Activated T-helper 2 cell treated with anti-CD3 and anti-CD28 coated beads, Interferon-gamma antibody, Interleukin-2, Interleukin-4, amounts not matched to agents 10 μg/mL and 5 μg/mL and 100 μg/mL, durations not matched to agents 14 hours and 24 hours and 36 hours (primary cell): ENCODE measurements around the gene ZFP92. TPM values are rescaled to one million over a fixed set of nuclear protein-coding genes. Genes with fewer than 3 reads are reported as not detected.

Source experiments
- DNase-seq: peaks from one replicate; pipeline ENCODE4 v3.0.0; 2021; ENCODE audit warnings: low spot score
- H3K27ac Mint-ChIP-seq: one replicate; pipeline ENCODE4 v1.8.0; 2021; ENCODE audit warnings: mixed read lengths
- H3K27me3 Mint-ChIP-seq: one replicate; pipeline ENCODE4 v1.8.0; 2021; ENCODE audit warnings: low read depth, mixed read lengths
- H3K36me3 Mint-ChIP-seq: one replicate; pipeline ENCODE4 v1.8.0; 2021; ENCODE audit warnings: low read depth, mixed read lengths
- H3K4me1 Mint-ChIP-seq: one replicate; pipeline ENCODE4 v1.8.0; 2021; ENCODE audit warnings: low read depth, mixed read lengths
- H3K4me3 Mint-ChIP-seq: one replicate; pipeline ENCODE4 v1.8.0; 2021; ENCODE audit warnings: low read depth, mild to moderate bottlenecking, moderate library complexity, mixed read lengths
- H3K9me3 Mint-ChIP-seq: one replicate; pipeline ENCODE4 v1.8.0; 2021; ENCODE audit warnings: mixed read lengths
- intact Hi-C: fragments of 100-400 bp; cut with micrococcal nuclease; formaldehyde crosslinking; loops from one replicate; pipeline ENCODE4 v1.15.1; 2023
- total RNA-seq: library from RNA; stranded (reverse); gene quantifications from 2 replicates; pipeline ENCODE4 v1.2.3, GENCODE V29; 2022

Gene ZFP92
- total RNA-seq, 1 donor from 2014 or later: 2.1 TPM

GRCh38 chrX:153406903-153407302 is 4.4 kb upstream of the ZFP92 start:
- peaks cover 3% of the 10 kb centered on the region for H3K4me1 Mint-ChIP-seq
- peaks cover 8% of the 10 kb centered on the region for H3K27me3 Mint-ChIP-seq
- no peaks in the 10 kb centered on the region for H3K9me3 Mint-ChIP-seq
- H3K36me3 Mint-ChIP-seq: no peaks in the 10 kb centered on the region
- intact Hi-C loops: no loop called here
- no peak overlapping the region for H3K4me3 Mint-ChIP-seq
- H3K27ac Mint-ChIP-seq: no peak overlapping the region
- DNase-seq: no peak

- intact Hi-C loops: no loop called here
- Mint-ChIP-seq H3K27ac (no peak overlapping the region), H3K36me3 (no peaks in the 10 kb centered on the region), H3K4me1 (peaks cover 9% of the 10 kb centered on the region), H3K9me3 (no peaks in the 10 kb centered on the region), H3K27me3 (peaks cover 8% of the 10 kb centered on the region), H3K4me3 (no peak overlapping the region)
- DNase-seq: no peak
Measured at GRCh38 chrX:153407736-153408135, 3.5 kb upstream of the ZFP92 start.

- Mint-ChIP-seq H3K27me3 (peaks cover 4% of the 10 kb centered on the region), H3K4me3 (no peak overlapping the region), H3K36me3 (no peaks in the 10 kb centered on the region), H3K9me3 (no peaks in the 10 kb centered on the region), H3K27ac (no peak overlapping the region), H3K4me1 (peaks cover 9% of the 10 kb centered on the region)
- no peak for DNase-seq
- intact Hi-C loops: no loop called here
Measured at GRCh38 chrX:153408221-153408721, 3.0 kb upstream of the ZFP92 start.

- no peaks in the 10 kb centered on the region for H3K9me3 Mint-ChIP-seq
- intact Hi-C loops: no loop called here
- no peak for DNase-seq
- H3K4me3 Mint-ChIP-seq: no peak overlapping the region
- H3K27me3 Mint-ChIP-seq: peaks cover 2% of the 10 kb centered on the region
- H3K36me3 Mint-ChIP-seq: no peaks in the 10 kb centered on the region
- H3K4me1 Mint-ChIP-seq: peaks cover 9% of the 10 kb centered on the region
- H3K27ac Mint-ChIP-seq: no peak overlapping the region
Measured at GRCh38 chrX:153408871-153409351, 2.4 kb upstream of the ZFP92 start.

GRCh38 chrX:153409414-153410101 is 1.7 kb upstream of the ZFP92 start:
- no peak for DNase-seq
- Mint-ChIP-seq H3K36me3 (no peaks in the 10 kb centered on the region), H3K9me3 (no peaks in the 10 kb centered on the region), H3K27ac (no peak overlapping the region), H3K27me3 (peaks cover 2% of the 10 kb centered on the region), H3K4me1 (peaks cover 9% of the 10 kb centered on the region), H3K4me3 (no peak overlapping the region)
- intact Hi-C loops: loop anchor here (5.0 kb wide), 1 partner anchor 377 kb away; no protein-coding TSS in a partner anchor

- Mint-ChIP-seq H3K9me3 (no peaks in the 10 kb centered on the region), H3K27ac (no peak overlapping the region), H3K4me1 (peaks cover 9% of the 10 kb centered on the region), H3K36me3 (no peaks in the 10 kb centered on the region), H3K4me3 (no peak overlapping the region), H3K27me3 (peaks cover 2% of the 10 kb centered on the region)
- intact Hi-C loops: loop anchor here (5.0 kb wide), 1 partner anchor 378 kb away; no protein-coding TSS in a partner anchor
- no peak for DNase-seq
Measured at GRCh38 chrX:153410373-153410772, 899 bp upstream of the ZFP92 start.

- H3K4me3 Mint-ChIP-seq: peak overlapping the region; percentile 66
- H3K9me3 Mint-ChIP-seq: no peaks in the 10 kb centered on the region
- no peak for DNase-seq
- intact Hi-C loops: loop anchor here (5.0 kb wide), 1 partner anchor 379 kb away; no protein-coding TSS in a partner anchor
- H3K27ac Mint-ChIP-seq: no peak overlapping the region
- H3K36me3 Mint-ChIP-seq: no peaks in the 10 kb centered on the region
- H3K27me3 Mint-ChIP-seq: peaks cover 2% of the 10 kb centered on the region
- H3K4me1 Mint-ChIP-seq: peaks cover 9% of the 10 kb centered on the region
Measured at GRCh38 chrX:153410888-153411254, 401 bp upstream of the ZFP92 start.

- H3K27ac Mint-ChIP-seq: no peak overlapping the region
Measured at GRCh38 chrX:153411988-153412574, 809 bp downstream of the ZFP92 start.

GRCh38 chrX:153412746-153413720 is 1.8 kb downstream of the ZFP92 start:
- Mint-ChIP-seq H3K4me3 (no peak overlapping the region), H3K4me1 (peaks cover 9% of the 10 kb centered on the region), H3K36me3 (no peaks in the 10 kb centered on the region), H3K27ac (no peak overlapping the region), H3K27me3 (peaks cover 2% of the 10 kb centered on the region), H3K9me3 (no peaks in the 10 kb centered on the region)
- intact Hi-C loops: loop anchor here (5.0 kb wide), 1 partner anchor 381 kb away; no protein-coding TSS in a partner anchor
- no peak for DNase-seq

More at GRCh38 chrX:153411988-153412574, 809 bp downstream of the ZFP92 start:
- H3K36me3 Mint-ChIP-seq: no peaks in the 10 kb centered on the region
- H3K4me1 Mint-ChIP-seq: peaks cover 9% of the 10 kb centered on the region
- intact Hi-C loops: loop anchor here (5.0 kb wide), 1 partner anchor 380 kb away; no protein-coding TSS in a partner anchor
- no peaks in the 10 kb centered on the region for H3K9me3 Mint-ChIP-seq
- H3K27me3 Mint-ChIP-seq: peaks cover 2% of the 10 kb centered on the region
- H3K4me3 Mint-ChIP-seq: peak overlapping the region; percentile 71
- DNase-seq: no peak

- Mint-ChIP-seq H3K27me3 (peaks cover 2% of the 10 kb centered on the region), H3K27ac (no peak overlapping the region), H3K4me3 (no peak overlapping the region), H3K4me1 (peaks cover 9% of the 10 kb centered on the region), H3K9me3 (no peaks in the 10 kb centered on the region), H3K36me3 (no peaks in the 10 kb centered on the region)
- intact Hi-C loops: loop anchor here (5.0 kb wide), 1 partner anchor 381 kb away; no protein-coding TSS in a partner anchor
- DNase-seq: no peak
Measured at GRCh38 chrX:153413731-153414130, 2.5 kb downstream of the ZFP92 start.

- Mint-ChIP-seq H3K4me1 (peaks cover 9% of the 10 kb centered on the region), H3K27ac (no peak overlapping the region), H3K27me3 (peaks cover 2% of the 10 kb centered on the region), H3K9me3 (no peaks in the 10 kb centered on the region), H3K36me3 (no peaks in the 10 kb centered on the region), H3K4me3 (no peak overlapping the region)
- intact Hi-C loops: loop anchor here (5.0 kb wide), 1 partner anchor 383 kb away; no protein-coding TSS in a partner anchor
- no peak for DNase-seq
Measured at GRCh38 chrX:153414856-153415510, 3.7 kb downstream of the ZFP92 start.
